ENCODE results near the gene HOXD3.

HOXD3 gene

DNA sequence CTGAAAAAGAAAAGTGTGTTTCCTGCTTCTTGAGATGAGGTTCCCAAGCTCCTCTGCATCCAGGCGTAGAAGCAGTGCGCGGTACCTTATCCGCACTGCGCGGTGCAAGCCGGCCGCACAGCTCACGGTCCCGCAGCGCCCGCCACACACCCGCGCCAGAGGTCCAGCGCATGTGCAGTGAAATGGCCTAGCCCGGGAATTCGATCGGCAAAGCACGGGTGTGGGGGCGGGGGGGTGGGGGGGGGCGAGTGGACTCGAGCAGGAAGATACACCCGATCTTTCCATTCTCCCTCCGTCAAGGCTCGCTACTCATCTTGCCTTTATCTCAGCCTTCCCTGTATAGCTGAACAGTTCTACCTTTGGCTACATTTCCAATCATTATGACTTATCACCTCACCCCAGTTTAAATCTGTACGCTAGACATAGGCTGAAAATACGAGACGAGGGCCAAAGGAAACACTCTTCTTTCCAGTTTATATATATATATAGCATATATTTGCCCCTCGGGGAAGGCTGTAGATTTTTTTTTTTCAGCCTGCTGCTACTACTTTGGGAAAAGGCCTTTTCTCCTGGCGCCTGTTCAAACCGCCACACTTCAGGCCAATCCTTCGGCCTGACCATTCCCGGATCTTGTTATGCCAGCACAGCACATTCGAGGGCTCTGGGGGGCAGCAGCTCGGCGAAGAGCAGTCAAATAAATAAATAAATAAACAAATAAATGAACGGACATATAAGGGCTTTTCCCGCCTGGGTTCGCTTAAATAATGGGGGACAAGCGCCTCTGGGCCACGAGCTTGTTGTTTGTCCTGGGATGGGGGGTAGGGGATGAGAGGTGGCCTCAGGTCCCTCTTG lies 17.2 kb upstream of the HOXD3 start:
- DNase-seq (ENCODE audit: low spot score) = no peak
- TF ChIP-seq, protein P1, sequence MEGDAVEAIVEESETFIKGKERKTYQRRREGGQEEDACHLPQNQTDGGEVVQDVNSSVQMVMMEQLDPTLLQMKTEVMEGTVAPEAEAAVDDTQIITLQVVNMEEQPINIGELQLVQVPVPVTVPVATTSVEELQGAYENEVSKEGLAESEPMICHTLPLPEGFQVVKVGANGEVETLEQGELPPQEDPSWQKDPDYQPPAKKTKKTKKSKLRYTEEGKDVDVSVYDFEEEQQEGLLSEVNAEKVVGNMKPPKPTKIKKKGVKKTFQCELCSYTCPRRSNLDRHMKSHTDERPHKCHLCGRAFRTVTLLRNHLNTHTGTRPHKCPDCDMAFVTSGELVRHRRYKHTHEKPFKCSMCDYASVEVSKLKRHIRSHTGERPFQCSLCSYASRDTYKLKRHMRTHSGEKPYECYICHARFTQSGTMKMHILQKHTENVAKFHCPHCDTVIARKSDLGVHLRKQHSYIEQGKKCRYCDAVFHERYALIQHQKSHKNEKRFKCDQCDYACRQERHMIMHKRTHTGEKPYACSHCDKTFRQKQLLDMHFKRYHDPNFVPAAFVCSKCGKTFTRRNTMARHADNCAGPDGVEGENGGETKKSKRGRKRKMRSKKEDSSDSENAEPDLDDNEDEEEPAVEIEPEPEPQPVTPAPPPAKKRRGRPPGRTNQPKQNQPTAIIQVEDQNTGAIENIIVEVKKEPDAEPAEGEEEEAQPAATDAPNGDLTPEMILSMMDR (IDR thresholded peaks at IDR 0.05; ENCODE audit: extremely low read depth, insufficient read depth, missing control alignments) = no peak
- in situ Hi-C loops (cut with MboI; ENCODE audit: low pct_unique_long_range_greater_than_20kb, low sequenced_read_pairs, unreplicated experiment) = loop anchor here (5.0 to 10.0 kb wide), 2 partner anchors 315 to 497 kb away; no protein-coding TSS in a partner anchor

DNA sequence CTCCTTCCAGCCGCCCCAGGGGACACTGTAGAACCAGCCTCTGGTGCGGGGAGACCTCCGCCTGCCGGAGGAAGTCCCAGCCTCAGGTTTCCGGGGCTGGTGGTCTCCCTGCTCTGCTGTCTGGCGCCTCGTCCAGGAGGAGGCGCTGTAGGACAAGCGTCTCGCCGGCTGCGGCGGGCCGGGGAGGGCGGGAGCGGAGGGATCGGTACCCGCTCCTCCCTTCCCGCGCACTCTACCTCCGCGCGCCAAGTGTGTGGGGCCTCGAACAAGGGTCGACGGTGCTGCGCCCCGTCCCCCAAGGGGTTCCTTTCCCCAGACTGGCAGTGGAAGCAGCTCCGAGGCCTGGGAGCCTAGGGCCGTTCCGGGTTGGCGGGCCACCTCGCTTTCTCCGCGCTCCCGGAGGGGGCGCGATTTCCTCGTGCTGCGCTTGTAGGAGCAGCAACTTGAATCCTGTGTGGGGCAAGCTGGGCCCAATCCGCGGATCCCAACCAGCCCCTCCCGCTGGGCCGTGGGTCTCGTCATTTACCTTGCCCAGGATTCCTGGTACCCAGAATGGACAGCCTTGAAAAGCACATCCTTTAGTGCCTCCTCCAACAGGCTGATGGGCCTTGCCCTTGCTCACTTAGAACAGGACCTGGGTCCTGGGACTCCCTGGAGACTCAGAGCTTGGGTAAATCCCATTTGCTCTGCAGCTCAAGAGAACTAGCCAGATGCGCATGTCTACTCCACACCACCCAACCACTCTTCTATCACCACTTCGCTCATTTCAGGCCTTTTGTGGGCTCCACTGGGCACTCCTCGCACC lies 16.4 kb upstream of the HOXD3 start:
- in situ Hi-C loops (cut with MboI; ENCODE audit: low pct_unique_long_range_greater_than_20kb, low sequenced_read_pairs, unreplicated experiment) = loop anchor here (10.0 kb wide), 1 partner anchor 314 kb away; no protein-coding TSS in a partner anchor
- peak; percentile 95 for DNase-seq (ENCODE audit: low spot score)
- TF ChIP-seq, protein P1 (IDR thresholded peaks at IDR 0.05; ENCODE audit: extremely low read depth, insufficient read depth, missing control alignments) = peak; percentile 99

DNA sequence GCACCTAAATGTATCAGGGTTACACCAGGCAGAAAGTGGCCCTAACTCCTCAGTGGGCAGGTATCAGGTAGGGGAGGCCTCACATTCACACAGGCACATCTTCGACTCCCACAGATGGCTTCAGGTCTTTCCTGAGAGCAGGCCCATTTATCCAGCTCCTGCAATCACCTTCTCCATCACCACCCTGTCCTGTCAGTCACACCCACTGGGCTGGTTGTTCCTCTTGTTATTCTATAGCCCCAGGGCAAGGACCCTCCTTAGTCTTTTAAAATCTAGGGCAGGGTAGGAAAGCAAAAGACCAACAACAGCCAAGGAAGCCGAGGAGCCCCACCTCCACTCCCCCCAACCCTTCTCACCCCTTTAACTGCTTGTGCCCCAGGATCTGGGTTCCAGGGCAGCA lies 14.8 kb upstream of the HOXD3 start:
- TF ChIP-seq, protein P1 (IDR thresholded peaks at IDR 0.05; ENCODE audit: extremely low read depth, insufficient read depth, missing control alignments) = no peak
- in situ Hi-C loops (cut with MboI; ENCODE audit: low pct_unique_long_range_greater_than_20kb, low sequenced_read_pairs, unreplicated experiment) = loop anchor here (10.0 kb wide), 1 partner anchor 313 kb away; no protein-coding TSS in a partner anchor
- DNase-seq (ENCODE audit: low spot score) = no peak

DNA sequence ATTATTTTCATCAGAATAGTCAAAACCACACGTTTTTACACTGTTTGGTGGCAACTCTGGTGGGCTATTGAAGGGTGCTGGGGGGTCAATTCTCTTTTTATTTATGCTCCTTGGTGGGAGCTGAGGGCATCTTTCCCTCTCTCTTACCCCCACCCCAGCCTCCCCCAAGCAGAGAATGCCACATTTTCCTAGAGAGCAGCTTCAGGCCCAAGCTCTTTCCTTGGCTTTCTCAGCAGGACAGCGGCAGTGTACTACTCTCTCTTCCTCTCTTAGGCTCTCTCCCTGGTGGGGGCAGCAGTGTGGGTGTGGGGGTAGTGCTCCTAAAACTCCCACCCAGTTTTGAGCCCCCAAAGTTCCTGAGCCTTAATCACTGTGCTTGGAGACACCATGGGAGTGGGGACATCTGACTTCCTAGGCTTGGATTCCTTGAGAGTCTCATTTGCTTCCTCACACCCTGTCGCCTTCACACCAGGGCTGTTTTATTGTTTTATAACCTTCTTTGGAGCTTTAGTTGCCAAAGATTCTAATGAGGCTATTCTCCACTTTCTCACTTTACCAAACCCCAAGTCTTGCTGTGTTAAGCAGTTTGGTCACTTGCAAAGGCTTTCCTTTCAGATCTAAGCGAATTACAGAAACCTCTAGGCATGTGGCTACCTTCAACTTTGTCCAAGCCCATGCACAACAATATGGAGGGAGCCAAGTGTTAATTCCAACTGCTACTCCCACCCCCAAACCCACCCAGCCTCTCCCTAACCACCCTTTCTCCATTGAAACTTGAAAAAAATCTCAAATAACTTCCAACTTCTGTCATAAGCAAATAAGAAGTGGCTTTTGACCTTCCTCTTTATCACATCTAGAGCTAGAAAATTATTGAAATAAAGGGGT lies 11.8 kb upstream of the HOXD3 start:
- in situ Hi-C loops (cut with MboI; ENCODE audit: low pct_unique_long_range_greater_than_20kb, low sequenced_read_pairs, unreplicated experiment) = loop anchor here (10.0 kb wide), 1 partner anchor 309 kb away; no protein-coding TSS in a partner anchor
- TF ChIP-seq, protein P1 (IDR thresholded peaks at IDR 0.05; ENCODE audit: extremely low read depth, insufficient read depth, missing control alignments) = no peak
- no peak for DNase-seq (ENCODE audit: low spot score)

DNA sequence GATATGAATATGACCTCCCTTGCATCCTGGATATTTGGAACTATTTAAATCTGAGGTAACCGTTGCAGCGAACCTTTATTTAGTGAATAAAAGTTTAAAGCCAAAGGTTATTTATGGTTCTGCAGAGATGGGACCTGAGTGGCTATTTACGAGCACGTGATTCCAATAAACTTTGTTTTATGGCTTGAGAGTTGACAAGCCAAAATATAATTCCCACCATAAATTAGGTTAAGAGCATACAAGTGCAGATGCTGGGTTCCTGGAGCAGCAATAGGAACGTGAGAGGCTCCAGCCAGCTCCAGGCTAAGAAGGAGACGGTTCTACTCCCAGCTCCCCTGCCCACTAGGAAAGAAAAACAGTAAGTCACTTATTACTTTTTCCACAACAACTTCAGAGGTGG lies 11.0 kb upstream of the HOXD3 start:
- TF ChIP-seq, protein P1 (IDR thresholded peaks at IDR 0.05; ENCODE audit: extremely low read depth, insufficient read depth, missing control alignments) = no peak
- DNase-seq (ENCODE audit: low spot score) = no peak
- in situ Hi-C loops (cut with MboI; ENCODE audit: low pct_unique_long_range_greater_than_20kb, low sequenced_read_pairs, unreplicated experiment) = loop anchor here (10.0 kb wide), 1 partner anchor 309 kb away; no protein-coding TSS in a partner anchor

All from GM13977 (cell line).